SU-DHL-6 (cell line): ENCODE measurements around the gene GPRC5B.

Source experiments
- H2AFZ ChIP-seq: fragments of 200-600 bp; sonication (generic); 2 replicates; pipeline ENCODE4 v1.6.1; 2014; ENCODE audit warnings: low read depth, mild to moderate bottlenecking, moderate library complexity, mixed read lengths, antibody characterized with exemption, low read length; ENCODE audit not compliant: severe bottlenecking
- H3F3A ChIP-seq: fragments of 200-600 bp; shearing (Covaris generic); 2 replicates; pipeline ENCODE4 v1.6.0; 2016; ENCODE audit warnings: antibody characterized with exemption, mild to moderate bottlenecking; ENCODE audit not compliant: insufficient read depth
- H3K27ac ChIP-seq: fragments of 200-600 bp; sonication (generic); 2 replicates; pipeline ENCODE4 v1.5.1; 2016; ENCODE audit warnings: low read depth, mild to moderate bottlenecking, low read length, moderate library complexity, mixed read lengths
- H3K27me3 ChIP-seq: fragments of 200-600 bp; sonication (generic), shearing (Covaris generic); 2 replicates; pipeline ENCODE4 v1.6.0; 2014; ENCODE audit warnings: mild to moderate bottlenecking, low read length
- H3K36me3 ChIP-seq: fragments of 200-600 bp; sonication (generic); 2 replicates; pipeline ENCODE4 v1.6.1; 2014; ENCODE audit warnings: mild to moderate bottlenecking, low read length, mixed read lengths
- H3K4me2 ChIP-seq: fragments of 300-600, 200-600 bp; shearing (Covaris generic), sonication (generic); 2 replicates; pipeline ENCODE4 v1.6.0; 2014; ENCODE audit warnings: low read length, low read depth, mild to moderate bottlenecking; ENCODE audit not compliant: poor library complexity, severe bottlenecking
- H3K4me3 ChIP-seq: fragments of 200-600 bp; sonication (generic); 2 replicates; pipeline ENCODE4 v1.5.1; 2014; ENCODE audit warnings: antibody characterized with exemption, low read length, mild to moderate bottlenecking, mixed read lengths; ENCODE audit not compliant: insufficient read depth, poor library complexity, severe bottlenecking
- H3K79me2 ChIP-seq: fragments of 200-600 bp; sonication (generic); 2 replicates; pipeline ENCODE4 v1.6.1; 2014; ENCODE audit warnings: mild to moderate bottlenecking, low read length, moderate library complexity; ENCODE audit not compliant: insufficient read depth
- H3K9ac ChIP-seq: fragments of 200-600 bp; sonication (generic); 2 replicates; pipeline ENCODE4 v1.7.0; 2014; ENCODE audit warnings: mild to moderate bottlenecking, low read length
- H3K9me2 ChIP-seq: fragments of 200-600 bp; sonication (generic); replicated peaks from 2 replicates; pipeline ENCODE4 v1.6.1; 2014; ENCODE audit warnings: low read length; ENCODE audit not compliant: insufficient read depth
- H3K9me3 ChIP-seq: fragments of 200-600 bp; sonication (generic); 2 replicates; pipeline ENCODE4 v1.6.1; 2014; ENCODE audit warnings: low read length, mixed read lengths; ENCODE audit not compliant: insufficient read depth
- H4K20me1 ChIP-seq: fragments of 200-600 bp; sonication (generic); 2 replicates; pipeline ENCODE4 v1.6.1; 2014; ENCODE audit warnings: low read depth, mild to moderate bottlenecking, antibody characterized with exemption, low read length, moderate library complexity, mixed read lengths
- CTCF ChIP-seq: fragments of 200-600 bp; sonication (generic); IDR thresholded peaks from one replicate; pipeline ENCODE4 v1.5.1; 2017; ENCODE audit warnings: antibody characterized with exemption, mild to moderate bottlenecking, low read length, moderate library complexity; ENCODE audit not compliant: insufficient read depth, poor library complexity, severe bottlenecking
- EZH2phosphoT487 ChIP-seq: fragments of 200-600 bp; sonication (generic), shearing (Covaris generic); conservative IDR thresholded peaks from 2 replicates; pipeline ENCODE4 v1.6.1; 2018; ENCODE audit warnings: mild to moderate bottlenecking, antibody characterized with exemption, low read length, moderate library complexity, mixed read lengths

The GPRC5B gene

GRCh38 chr16:19857593-19858339, 26.9 kb downstream of the GPRC5B start:
- Histone ChIP-seq H3K9me2 (no peaks in the 10 kb centered on the region), H2AFZ (no peak overlapping the region), H3K79me2 (no peaks in the 10 kb centered on the region), H3K27ac (no peak overlapping the region), H3F3A (no peaks in the 10 kb centered on the region), H3K27me3 (no peaks in the 10 kb centered on the region), H3K4me2 (no peak overlapping the region), H3K9ac (no peak overlapping the region), H4K20me1 (no peaks in the 10 kb centered on the region), H3K36me3 (no peaks in the 10 kb centered on the region), H3K4me3 (no peak overlapping the region), H3K9me3 (no peaks in the 10 kb centered on the region)
- TF ChIP-seq CTCF (no peak), EZH2phosphoT487 (no peak)

- H3K9ac ChIP-seq, result no peak overlapping the region
- no peaks in the 10 kb centered on the region for H3K79me2 ChIP-seq
Observed at GRCh38 chr16:19856120-19856519, 28.5 kb downstream of the GPRC5B start.

GRCh38 chr16:19854543-19854876, 30.1 kb downstream of the GPRC5B start:
- no peak overlapping the region for H3K4me3 ChIP-seq
- no peaks in the 10 kb centered on the region for H3K27me3 ChIP-seq
- H3K79me2 ChIP-seq, result no peaks in the 10 kb centered on the region
- no peak overlapping the region for H3K27ac ChIP-seq
- H3K9ac ChIP-seq, result no peak overlapping the region
- no peaks in the 10 kb centered on the region for H3K36me3 ChIP-seq
- H2AFZ ChIP-seq, result no peak overlapping the region
- no peaks in the 10 kb centered on the region for H4K20me1 ChIP-seq
- H3F3A ChIP-seq, result no peaks in the 10 kb centered on the region
- TF ChIP-seq CTCF, result no peak
- no peak for TF ChIP-seq EZH2phosphoT487
- no peaks in the 10 kb centered on the region for H3K9me2 ChIP-seq
- no peak overlapping the region for H3K4me2 ChIP-seq
- H3K9me3 ChIP-seq, result no peaks in the 10 kb centered on the region

More at GRCh38 chr16:19856120-19856519, 28.5 kb downstream of the GPRC5B start:
- H3K36me3 ChIP-seq, result no peaks in the 10 kb centered on the region
- H2AFZ ChIP-seq, result no peak overlapping the region
- TF ChIP-seq CTCF, result no peak
- no peak for TF ChIP-seq EZH2phosphoT487
- no peaks in the 10 kb centered on the region for H3F3A ChIP-seq
- no peak overlapping the region for H3K27ac ChIP-seq
- no peaks in the 10 kb centered on the region for H3K9me3 ChIP-seq
- H3K4me2 ChIP-seq, result no peak overlapping the region
- no peaks in the 10 kb centered on the region for H4K20me1 ChIP-seq
- H3K27me3 ChIP-seq, result no peaks in the 10 kb centered on the region
- no peaks in the 10 kb centered on the region for H3K9me2 ChIP-seq
- no peak overlapping the region for H3K4me3 ChIP-seq
